Activated T-cell treated with anti-CD3 and anti-CD28 coated beads for 48 hours (primary cell): ENCODE data around the gene ZYG11B.
"Not testable (repeated sequence)": the region's sequence is repeated elsewhere in the genome, so short reads cannot be mapped to it uniquely, and the experiment has no call there.

ENCODE experiments used
- DNase-seq: peaks from one replicate; pipeline ENCODE4 v3.0.0-alpha.2; 2020; ENCODE audit warnings: low read depth

Gene ZYG11B

GRCh38 chr1:52756020-52756419, 29.8 kb downstream of the ZYG11B start:
- DNase-seq = no peak

DNA sequence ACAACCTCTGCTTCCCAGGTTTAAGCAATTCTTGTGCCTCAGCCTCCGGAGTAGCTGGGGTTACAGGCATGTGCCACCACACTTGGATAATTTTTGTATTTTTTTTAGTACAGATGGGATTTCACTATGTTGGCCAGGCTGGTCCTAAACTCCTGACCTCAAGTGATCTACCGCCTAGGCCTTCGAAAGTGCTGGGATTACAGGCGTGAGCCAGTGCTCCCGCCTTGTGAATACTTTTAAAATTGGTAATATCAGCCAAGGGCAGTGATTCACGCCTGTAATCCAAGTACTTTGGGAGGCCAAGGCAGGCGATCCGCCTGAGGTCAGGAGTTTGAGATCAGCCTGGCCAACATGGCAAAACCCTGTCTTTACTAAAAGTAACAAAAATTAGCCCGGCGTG, 33.7 kb downstream of the ZYG11B start:
- no peak for DNase-seq

DNA sequence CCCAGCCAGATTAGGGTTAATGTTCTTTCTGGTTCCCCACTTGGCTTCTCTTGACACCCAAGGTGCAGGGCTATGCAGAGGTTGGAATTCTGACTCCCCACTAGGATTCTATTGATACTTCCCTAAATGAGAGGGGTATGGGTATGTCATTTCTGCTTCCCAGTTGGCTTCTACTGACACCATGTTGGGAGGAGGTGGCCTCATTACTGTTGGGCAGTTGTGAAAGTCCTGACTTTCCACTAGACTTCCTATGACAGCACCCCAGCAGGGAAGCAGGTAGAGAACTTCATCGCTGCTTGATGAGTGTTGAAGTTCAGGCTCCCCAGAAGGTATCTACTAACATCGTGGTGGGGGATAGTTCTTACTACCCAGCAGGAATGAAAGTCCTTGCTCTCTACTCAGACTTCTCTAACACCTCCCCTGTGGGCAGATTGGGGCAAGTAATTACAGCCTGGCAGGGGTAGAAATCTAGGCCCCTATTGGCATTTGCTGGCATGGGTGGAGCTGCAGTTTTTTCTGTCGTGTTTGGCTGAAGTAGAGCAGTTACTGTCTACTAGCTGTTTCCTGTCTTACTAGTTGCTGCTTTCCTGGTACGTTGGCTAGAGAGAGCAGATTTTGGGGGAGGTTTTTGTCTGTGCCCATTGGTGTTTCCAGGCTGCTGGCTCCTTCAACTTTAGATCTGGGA, 41.5 kb downstream of the ZYG11B start:
- DNase-seq = no peak

DNA sequence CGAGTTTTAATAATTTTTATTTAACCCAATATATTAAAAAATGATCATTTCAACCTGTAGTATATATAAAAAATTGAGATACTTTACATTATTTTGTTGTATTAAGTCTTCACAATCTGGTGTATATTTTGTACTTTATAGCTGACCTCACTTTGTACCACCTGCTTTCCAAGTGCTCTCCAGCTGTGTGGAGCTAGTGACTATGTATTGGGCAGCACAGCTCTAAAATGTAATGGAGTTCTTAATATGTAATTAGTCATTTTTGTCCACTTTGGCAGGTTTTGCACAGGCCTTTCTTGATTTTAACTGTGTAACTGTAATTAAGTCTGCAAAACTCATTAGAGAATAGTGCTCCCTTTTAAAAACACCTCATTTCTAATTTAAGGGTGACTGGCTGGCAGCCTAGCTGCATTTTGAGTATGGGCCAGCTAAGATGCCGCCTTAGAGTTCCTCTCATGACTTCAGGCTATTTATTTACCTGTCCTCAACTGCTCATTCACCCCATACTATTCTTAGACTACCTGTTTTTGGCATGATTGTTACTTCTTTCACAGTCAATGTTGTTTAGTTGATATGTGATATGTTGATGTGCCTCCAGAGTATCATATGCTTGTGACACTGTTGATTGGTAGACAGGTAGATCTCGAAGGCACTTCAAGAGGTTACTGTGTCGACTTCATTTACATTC, 43.2 kb downstream of the ZYG11B start:
- no peak for DNase-seq

DNA sequence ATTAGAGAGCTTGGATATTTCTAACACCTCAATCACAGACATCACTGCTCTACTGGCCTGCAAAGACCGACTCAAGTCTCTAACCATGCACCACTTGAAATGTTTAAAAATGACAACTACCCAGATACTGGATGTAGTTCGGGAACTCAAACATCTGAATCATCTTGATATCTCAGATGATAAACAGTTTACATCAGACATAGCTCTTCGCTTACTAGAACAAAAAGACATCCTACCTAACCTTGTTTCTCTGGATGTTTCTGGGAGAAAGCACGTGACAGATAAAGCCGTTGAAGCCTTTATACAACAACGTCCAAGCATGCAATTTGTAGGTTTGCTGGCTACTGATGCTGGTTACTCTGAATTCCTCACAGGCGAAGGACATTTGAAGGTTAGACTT, 45.1 kb downstream of the ZYG11B start:
- DNase-seq = no peak

GRCh38 chr1:52786148-52786547, 59.9 kb downstream of the ZYG11B start:
- no peak for DNase-seq

DNA sequence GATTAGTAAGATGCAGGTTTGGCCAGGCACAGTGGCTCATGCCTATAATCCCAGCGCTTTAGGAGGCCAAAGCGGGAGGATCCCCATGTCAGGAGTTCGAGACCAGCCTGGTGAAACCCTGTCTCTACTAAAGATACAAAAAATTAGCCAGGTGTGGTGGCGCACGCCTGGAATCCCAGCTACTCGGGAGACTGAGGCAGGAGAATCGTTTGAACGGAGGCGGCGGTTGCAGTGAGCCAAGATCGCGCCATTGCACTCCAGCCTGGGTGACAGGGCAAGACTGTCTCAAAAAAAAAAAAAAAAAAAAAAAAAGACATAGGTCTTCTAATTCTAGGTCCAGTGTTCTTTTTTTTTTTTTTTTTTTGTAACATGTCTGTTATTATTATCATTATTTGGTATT, 64.2 kb downstream of the ZYG11B start:
- not testable (repeated sequence) for DNase-seq

- no peak for DNase-seq
Measured at GRCh38 chr1:52792036-52792435, 65.8 kb downstream of the ZYG11B start.

DNA sequence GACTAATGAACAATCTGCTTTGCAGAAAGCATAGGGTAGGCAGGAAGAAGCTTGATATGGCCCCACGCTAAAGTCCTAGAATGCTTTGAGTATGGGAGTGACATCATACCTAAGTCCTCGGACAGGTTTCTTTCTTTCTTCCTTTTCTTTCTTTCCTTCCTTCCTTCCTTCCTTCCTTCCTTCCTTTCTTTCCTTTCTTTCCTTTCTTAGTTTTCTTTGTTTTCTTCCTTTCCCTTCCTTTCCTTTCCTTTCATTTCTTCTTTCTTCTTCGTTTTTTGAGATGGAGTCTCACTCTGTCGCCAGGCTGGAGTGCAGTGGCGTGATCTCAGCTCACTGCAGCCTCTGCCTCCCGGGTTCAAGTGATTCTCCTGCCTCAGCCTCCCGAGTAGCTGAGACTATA, 67.5 kb downstream of the ZYG11B start:
- DNase-seq = not testable (repeated sequence)

- no peak for DNase-seq
Measured at GRCh38 chr1:52795464-52795863, 69.2 kb downstream of the ZYG11B start.

GRCh38 chr1:52798331-52798730, 72.1 kb downstream of the ZYG11B start:
- DNase-seq = no peak

- no peak for DNase-seq
Measured at GRCh38 chr1:52801011-52801410, 74.8 kb downstream of the ZYG11B start.

GRCh38 chr1:52804083-52804482, 77.8 kb downstream of the ZYG11B start:
- not testable (repeated sequence) for DNase-seq

- no peak for DNase-seq
Measured at GRCh38 chr1:52814465-52814864, 88.2 kb downstream of the ZYG11B start.

DNA sequence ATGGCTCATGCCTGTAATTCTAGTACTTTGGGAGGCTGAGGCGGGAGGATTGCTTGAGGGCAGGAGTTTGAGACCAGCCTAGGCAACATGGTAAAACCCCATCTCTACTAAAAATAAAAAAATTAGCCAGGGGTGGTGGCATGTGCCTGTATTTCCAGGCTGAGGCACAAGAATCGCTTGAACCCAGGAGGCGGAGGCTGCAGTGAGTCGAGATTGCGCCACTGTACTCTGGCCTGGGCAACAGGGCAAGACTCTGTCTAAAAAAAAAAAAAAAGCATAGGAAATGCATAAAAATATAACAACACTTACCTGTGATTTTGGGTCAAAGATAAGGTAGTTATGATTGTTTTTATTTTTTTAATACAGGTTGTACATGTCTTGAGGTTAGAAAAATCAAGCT, 94.6 kb downstream of the ZYG11B start:
- DNase-seq = not testable (repeated sequence)

GRCh38 chr1:52825868-52826267, 99.6 kb downstream of the ZYG11B start:
- no peak for DNase-seq

GRCh38 chr1:52834798-52835197, 108.5 kb downstream of the ZYG11B start:
- no peak for DNase-seq

DNA sequence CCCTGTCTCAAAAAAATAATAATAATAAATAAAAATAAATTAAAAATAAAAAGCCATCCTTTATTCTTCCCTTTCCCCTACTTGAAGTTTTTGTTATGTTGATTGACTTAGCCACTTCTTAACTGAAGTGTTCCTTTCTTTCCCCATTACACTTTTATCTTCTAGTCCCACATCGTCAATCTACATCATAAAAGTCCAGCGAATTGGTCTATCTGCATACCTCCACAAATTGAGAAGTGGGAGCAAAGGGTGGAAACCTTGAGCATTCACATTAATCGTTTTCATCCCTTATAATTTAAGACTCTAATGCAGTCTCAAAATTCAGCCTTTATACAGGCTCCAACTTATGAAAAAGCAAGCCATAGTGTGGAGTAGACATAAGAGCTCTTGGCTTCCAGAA, 109.8 kb downstream of the ZYG11B start:
- no peak for DNase-seq

GRCh38 chr1:52839175-52839574, 112.9 kb downstream of the ZYG11B start:
- DNase-seq = not testable (repeated sequence)

DNA sequence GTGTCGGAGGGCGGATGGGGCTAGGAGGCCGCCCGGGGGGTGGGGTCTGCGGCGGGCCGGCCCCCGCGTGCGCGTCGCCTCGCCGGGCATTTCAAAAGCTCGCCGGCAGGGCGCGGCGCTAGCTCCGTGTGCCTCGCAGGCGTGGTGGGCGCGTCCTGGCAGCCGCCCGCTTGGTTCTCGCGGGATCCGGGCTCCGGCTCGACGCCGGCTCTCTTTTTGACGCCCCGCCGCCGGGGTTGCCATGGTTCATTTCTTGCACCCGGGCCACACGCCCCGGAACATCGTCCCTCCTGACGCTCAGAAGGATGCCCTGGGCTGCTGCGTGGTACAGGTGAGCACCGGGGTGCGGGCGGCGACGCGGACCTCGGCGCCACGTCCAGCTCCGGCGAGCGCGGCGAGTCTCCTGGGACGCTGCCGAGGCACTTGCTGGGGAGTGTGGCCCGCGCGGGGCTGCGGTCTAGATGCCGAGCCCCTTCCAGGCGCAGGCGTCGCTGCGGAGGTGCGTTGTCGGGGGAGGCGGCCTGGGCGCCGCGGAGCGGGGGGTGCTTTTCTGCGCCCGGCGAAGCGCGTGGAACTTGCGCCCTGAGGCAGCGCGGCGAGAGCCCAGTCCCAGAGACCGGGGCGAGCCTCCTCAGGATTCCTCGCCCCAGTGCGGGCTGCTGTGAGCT, 116.5 kb downstream of the ZYG11B start, which contains the start of gene ZYG11A:
Gene ZYG11A, plus strand, starts transcription at position 118 of the 668 bp plus-strand sequence. Its CDS starts 124 bp downstream, at position 242.
- DNase-seq = peak; percentile 80

GRCh38 chr1:52845119-52845518, 118.9 kb downstream of the ZYG11B start:
- DNase-seq = not testable (repeated sequence)

- DNase-seq = no peak
Measured at GRCh38 chr1:52848423-52848822, 122.2 kb downstream of the ZYG11B start.

- no peak for DNase-seq
Measured at GRCh38 chr1:52850951-52851350, 124.7 kb downstream of the ZYG11B start.
